NCI-H774 (cell line): Measurements from ENCODE around the gene FBLN1.
"Not testable (repeated sequence)": the region's sequence is repeated elsewhere in the genome, so short reads cannot be mapped to it uniquely, and the experiment has no call there.

Experiments
- DNase-seq: peaks from one replicate; lab custom pipeline; 2025; lab: John Stamatoyannopoulos, UW

FBLN1 gene

DNA sequence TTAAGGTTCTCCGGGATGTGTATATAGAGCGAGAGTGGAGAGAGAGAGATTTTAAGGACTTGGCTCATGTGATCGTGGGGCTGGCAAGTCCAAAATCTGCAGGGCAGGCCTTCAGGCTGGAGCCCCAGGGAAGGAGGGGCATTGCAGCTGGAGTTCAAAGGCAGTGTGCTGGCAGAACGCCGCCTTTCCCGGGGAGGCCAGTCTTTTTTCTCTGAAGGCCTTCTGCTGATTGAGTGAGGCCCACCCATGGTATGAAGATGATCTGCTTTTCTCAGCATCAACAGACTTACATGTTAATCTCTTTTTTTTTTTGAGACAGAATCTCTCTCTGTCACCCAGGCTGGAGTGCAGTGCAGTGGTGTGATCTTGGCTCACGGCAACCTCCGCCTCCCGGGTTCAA lies 25.4 kb downstream of the FBLN1 start:
- no peak for DNase-seq

DNA sequence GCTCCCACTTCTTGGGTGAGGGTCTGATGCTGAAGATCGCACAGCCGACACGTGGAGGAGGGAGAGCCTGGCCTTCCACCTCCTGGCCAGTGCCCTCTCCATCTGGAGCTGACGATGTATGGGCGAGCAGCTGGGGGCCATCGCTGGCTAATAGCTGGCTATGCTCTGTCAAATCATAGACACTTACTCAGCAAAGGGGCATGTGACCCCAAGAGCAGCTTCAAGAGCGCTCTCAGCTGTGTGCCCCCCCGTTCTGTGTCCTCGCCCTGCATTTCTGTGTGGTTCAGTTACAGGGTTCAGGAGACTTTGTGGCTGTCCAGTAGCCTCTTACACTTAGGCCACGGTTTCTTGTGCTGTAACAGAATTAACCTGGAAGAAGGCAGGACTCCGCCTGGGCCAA lies 26.4 kb downstream of the FBLN1 start:
- DNase-seq: no peak

GRCh38 chr22:45529971-45530575 lies 27.4 kb downstream of the FBLN1 start:
- DNase-seq: no peak

GRCh38 chr22:45531441-45532234 lies 29.0 kb downstream of the FBLN1 start:
- DNase-seq: no peak

GRCh38 chr22:45532235-45532631 lies 29.6 kb downstream of the FBLN1 start:
- no peak for DNase-seq

GRCh38 chr22:45533703-45534102 lies 31.0 kb downstream of the FBLN1 start:
- DNase-seq: no peak

DNA sequence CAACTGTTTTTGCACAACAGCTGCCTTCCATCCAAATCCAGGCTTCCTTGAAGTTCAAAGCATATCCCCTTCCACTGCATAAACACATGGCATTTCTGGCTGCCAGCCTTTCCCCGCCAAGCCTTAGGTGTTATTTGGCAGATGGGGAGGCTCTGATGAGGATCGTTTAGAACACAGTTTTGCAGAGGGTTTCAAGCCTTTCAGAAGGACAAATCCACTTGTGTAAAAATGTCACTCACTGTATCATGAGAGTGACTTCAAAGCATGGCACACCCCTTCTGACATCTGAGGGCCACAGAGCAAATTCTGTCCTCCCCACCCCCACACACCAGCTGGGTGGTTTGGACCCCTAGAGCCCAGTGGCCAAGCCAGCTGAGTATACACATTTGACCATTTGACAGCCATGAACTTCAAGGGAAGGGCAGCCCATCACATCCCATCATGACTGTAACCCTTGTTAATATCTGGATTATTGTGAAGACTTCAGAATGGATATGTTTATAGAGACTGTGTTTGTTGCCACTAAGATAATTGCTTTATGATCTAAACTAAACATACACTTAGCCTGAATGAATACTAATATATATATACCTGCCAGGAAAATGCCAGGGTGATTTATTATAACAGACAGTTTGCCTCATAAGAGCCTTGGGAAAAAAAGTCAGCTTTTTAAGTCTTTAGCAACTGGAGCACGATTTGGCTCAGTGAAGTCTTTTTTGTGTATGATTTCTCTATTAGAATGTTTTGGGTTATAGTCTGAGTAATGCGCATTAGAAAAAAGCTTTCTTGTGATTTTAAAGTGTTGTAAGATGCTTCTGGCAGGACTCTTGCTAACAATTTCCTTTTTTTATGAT lies 31.9 kb downstream of the FBLN1 start:
- DNase-seq: no peak

- no peak for DNase-seq
Measured at GRCh38 chr22:45535290-45535689, 32.6 kb downstream of the FBLN1 start.

- not testable (repeated sequence) for DNase-seq
Measured at GRCh38 chr22:45535835-45536234, 33.2 kb downstream of the FBLN1 start.

DNA sequence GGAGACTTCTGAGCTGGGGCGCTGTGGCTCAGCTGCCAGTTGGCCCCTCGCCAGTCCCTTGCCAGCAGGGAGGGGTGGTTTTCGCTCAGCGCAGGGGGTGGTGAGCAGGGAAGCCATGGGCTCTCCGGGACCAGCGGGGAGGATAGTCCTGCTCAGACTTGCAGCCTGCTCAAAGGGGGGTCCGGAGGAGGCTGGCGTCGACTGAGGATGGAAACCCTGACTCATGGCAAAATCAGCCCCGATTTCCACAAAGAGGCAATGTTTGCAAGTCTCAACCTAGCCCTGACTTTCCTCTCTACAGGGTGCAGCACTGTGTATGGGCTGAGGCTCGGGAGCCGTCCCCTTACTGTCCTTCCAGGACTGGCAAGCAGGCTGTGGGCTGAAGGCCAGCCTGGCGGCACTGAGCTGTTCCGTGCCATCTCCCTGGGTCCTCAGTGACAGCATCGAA lies 35.1 kb downstream of the FBLN1 start:
- no peak for DNase-seq

DNA sequence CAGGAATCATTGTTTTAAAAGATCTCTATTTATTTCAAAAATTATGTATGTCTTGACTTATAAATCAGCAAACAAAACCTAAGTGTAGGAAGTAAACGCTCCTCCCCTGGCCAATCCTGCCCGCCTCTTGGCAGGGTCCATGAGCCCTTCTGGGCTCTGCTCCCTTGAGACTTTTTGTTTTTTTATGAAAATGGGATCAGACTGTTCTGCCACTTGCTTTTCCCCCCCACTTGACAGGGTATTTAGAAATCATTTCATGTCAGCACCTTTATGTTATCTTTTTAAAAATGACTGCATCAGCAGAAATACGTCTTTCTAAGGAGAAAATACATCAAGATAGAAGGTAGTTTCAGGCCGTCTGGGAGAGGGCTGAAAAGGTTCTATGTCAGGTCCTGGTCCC lies 35.6 kb downstream of the FBLN1 start:
- no peak for DNase-seq

DNA sequence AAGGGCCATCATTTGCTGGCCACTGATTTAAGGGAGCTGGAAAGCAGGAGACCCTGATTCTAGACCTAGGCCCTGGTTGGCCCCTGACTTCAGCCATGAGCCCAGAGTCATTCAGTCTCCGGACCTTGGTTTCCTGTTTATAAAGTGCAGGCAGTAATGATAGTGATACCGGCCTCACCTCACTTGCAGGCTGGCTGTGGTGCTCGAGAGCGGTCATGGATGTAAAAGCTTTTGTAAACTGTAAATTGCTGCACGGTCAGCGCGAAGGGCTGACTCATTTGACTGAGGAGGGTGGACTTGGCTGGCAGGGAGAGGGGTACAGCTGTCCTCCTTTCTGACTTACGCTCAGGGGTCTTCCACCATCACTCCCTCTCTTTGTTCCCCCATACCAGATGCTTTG lies 37.4 kb downstream of the FBLN1 start:
- DNase-seq: no peak

- no peak for DNase-seq
Measured at GRCh38 chr22:45541382-45541979, 38.8 kb downstream of the FBLN1 start.

DNA sequence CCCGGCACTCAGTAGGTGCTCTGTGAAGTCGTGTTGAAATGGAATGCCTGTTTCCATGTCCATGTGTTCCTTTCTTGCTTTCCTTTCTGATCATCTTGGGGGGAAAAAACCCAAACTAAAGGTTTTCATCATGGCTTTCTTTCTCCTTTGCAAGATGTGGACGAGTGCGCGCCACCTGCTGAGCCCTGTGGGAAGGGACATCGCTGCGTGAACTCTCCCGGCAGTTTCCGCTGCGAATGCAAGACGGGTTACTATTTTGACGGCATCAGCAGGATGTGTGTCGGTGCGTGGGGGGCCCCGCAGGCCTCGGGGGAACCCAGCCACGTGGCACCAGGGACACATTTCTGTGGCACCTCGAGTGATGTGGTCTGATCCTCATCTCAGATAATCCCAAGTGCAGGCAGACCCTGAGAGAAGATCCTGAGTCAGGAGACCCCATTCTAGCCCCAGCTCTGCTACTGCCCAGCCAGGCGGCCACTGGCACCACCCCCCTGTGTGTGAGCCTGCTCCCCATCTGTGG lies 39.4 kb downstream of the FBLN1 start:
- no peak for DNase-seq

DNA sequence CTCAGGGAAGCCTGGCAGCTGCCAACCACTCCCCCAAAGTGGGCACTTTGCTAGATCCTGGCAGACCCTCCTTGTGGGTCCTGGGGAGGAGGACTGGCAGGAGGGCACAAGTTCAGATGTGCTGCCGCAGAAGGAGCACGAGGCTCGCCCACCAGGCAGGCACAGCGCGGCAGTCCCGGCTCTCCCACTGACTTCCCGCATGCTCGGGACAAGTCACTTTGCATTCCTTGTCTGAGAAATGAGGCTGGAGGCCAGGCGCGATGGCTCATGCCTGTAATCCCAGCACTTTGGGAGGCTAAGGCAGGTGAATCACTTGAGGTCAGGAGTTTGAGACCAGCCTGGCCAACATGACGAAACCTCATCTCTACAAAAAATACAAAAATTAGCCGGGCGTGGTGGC lies 40.1 kb downstream of the FBLN1 start:
- not testable (repeated sequence) for DNase-seq

DNA sequence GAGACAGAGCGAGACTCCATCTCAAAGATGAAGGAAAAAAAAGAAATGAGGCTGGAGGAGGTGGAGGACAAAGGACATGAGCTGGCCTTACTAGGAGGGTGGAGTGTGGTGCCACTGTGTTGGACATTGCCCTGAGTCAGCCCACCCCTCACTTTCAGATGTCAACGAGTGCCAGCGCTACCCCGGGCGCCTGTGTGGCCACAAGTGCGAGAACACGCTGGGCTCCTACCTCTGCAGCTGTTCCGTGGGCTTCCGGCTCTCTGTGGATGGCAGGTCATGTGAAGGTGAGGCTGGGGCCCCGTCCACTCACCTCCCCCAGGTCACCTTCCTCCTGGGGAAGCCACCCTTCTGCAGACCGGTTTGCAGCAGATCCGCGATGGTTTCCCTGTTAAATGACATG lies 40.6 kb downstream of the FBLN1 start:
- DNase-seq: no peak

DNA sequence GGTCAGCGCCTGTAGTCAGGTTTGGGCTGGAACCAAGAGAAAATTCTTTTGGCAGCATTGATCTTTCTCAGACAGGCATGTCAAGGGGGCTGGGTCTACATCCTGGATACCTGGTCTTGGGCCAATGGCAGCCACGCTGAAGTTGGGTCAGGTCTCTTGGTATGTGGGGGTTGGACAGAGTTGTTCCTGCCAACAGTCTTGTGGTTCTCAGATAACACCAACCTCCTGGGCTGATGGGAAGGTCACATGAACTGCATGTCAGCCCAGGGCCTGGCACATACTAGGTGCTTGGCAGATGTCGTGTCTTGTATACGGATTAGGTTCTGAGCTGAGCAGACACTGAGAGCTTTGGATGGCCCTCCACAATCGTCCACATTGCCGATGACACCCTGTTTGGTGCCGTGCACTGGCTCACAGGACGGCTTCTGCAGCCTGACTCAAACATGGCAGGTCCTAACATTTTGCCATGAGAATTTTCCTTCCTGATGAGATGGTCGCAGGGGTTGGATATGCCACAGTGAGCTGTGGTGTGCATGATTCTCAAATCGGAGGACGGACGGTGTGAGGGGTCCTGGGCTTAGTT lies 42.0 kb downstream of the FBLN1 start:
- no peak for DNase-seq

- no peak for DNase-seq
Measured at GRCh38 chr22:45546333-45547015, 43.8 kb downstream of the FBLN1 start.

GRCh38 chr22:45547016-45547345 lies 44.3 kb downstream of the FBLN1 start:
- DNase-seq: no peak

DNA sequence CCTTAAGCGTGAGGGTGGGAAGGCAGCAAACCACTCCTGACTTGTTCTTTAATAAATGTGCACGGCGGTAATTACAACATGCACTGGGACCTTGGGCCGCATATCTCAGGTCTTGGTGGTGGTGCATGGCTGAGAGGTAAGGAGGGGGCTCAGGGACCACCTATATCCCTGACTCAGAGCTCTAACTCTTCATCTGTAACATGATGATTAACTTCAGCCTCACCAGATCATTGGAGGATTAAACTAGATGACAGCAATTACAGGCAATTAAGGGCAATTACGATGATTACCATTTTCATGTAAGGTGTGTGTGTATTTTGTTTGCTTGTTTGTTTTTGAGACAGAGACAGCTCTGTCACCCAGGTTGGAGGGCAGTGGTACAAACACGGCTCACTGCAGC lies 45.0 kb downstream of the FBLN1 start:
- no peak for DNase-seq

DNA sequence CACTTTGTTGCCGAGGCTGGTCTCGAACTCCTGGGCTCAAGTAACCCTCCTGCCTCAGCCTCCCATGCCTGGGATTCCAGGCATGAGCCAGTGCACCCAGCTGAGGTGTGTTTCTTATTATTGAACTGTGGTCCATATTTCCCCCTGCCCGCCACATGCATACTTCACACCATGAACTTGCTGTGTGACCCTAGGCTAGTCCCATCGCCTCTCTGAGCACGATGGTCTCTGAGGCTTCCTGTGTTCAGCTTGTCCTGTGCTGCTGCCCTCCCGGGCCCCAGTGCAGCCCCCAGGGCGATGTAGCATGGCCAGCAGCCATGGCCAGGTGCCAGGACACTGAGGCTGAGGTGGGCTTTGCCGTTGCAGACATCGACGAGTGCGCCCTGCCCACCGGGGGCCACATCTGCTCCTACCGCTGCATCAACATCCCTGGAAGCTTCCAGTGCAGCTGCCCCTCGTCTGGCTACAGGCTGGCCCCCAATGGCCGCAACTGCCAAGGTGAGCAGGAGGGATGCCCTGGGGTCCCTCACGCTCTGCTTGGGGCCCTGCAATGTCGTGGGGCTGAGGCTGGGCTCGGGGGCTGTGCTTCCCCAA lies 45.7 kb downstream of the FBLN1 start:
- no peak for DNase-seq
